Bronchial epithelial cell (primary cell): Measurements from ENCODE around the gene CMBL. TPM values are rescaled to one million over a fixed set of nuclear protein-coding genes. Genes with fewer than 3 reads are reported as not detected.

ENCODE experiments used
- DNase-seq: peaks from one replicate; pipeline ENCODE4 v3.0.0-alpha.2; 2010; ENCODE audit warnings: low read depth
- FAIRE-seq: peaks from 2 replicates; lab custom pipeline; 2011; peaks lifted over from hg19 to GRCh38; lab: Jason Lieb, UNC
- H3K27me3 ChIP-seq: 2 replicates; pipeline ENCODE4 v1.5.1; 2011; ENCODE audit warnings: low read length; ENCODE audit not compliant: control insufficient read depth, insufficient read depth
- H3K36me3 ChIP-seq: 2 replicates; pipeline ENCODE4 v1.5.1; 2011; ENCODE audit warnings: low read length; ENCODE audit not compliant: control insufficient read depth, insufficient read depth
- H3K4me3 ChIP-seq: 2 replicates; pipeline ENCODE4 v1.5.1; 2011; ENCODE audit warnings: mild to moderate bottlenecking, low read depth, low read length, control low read depth
- CTCF ChIP-seq: IDR thresholded peaks from 2 replicates; pipeline ENCODE4 v1.5.1; 2011; ENCODE audit warnings: mild to moderate bottlenecking, moderate library complexity, low read length, control low read depth, inconsistent platforms; ENCODE audit not compliant: insufficient read depth, severe bottlenecking
- total RNA-seq: library from RNA; depleted of rRNA; stranded (reverse); fragments of >200 nt; gene quantifications from 2 replicates; pipeline ENCODE4 v1.2.1, GENCODE V29; 2014

Gene CMBL
- total RNA-seq, 1 donor from 2014 or later: 6.1 TPM

- Histone ChIP-seq H3K27me3 (peaks cover 6% of the 10 kb centered on the region), H3K36me3 (no peaks in the 10 kb centered on the region), H3K4me3 (no peak overlapping the region)
- FAIRE-seq (no peak), DNase-seq (no peak)
- no peak for TF ChIP-seq CTCF
Observed at GRCh38 chr5:10335711-10336470, 28.2 kb upstream of the CMBL start.

- FAIRE-seq: no peak
- Histone ChIP-seq H3K27me3 (peaks cover 8% of the 10 kb centered on the region), H3K4me3 (no peak overlapping the region), H3K36me3 (no peaks in the 10 kb centered on the region)
- TF ChIP-seq CTCF: no peak
- no peak for DNase-seq
Observed at GRCh38 chr5:10334831-10335230, 27.1 kb upstream of the CMBL start.

- FAIRE-seq (no peak), DNase-seq (no peak)
- Histone ChIP-seq H3K36me3 (no peaks in the 10 kb centered on the region), H3K27me3 (peaks cover 8% of the 10 kb centered on the region), H3K4me3 (peak overlapping the region; percentile 50)
- peak; percentile 26 for TF ChIP-seq CTCF
Observed at GRCh38 chr5:10333154-10334006, 25.7 kb upstream of the CMBL start.

GRCh38 chr5:10332301-10332700, 24.6 kb upstream of the CMBL start:
- DNase-seq (no peak), FAIRE-seq (no peak)
- Histone ChIP-seq H3K4me3 (no peak overlapping the region), H3K36me3 (no peaks in the 10 kb centered on the region), H3K27me3 (peaks cover 8% of the 10 kb centered on the region)
- no peak for TF ChIP-seq CTCF

GRCh38 chr5:10331341-10331796, 23.7 kb upstream of the CMBL start:
- Histone ChIP-seq H3K27me3 (peaks cover 8% of the 10 kb centered on the region), H3K36me3 (no peaks in the 10 kb centered on the region), H3K4me3 (no peak overlapping the region)
- no peak for TF ChIP-seq CTCF
- DNase-seq (no peak), FAIRE-seq (no peak)
